Adrenal gland (tissue), 5 donors: ENCODE measurements around the gene GNAT1.

Source experiments
- CTCF ChIP-seq, 6 experiments: fragments of 450-650 bp in 4 of 6; fragments of 200-600 bp in 2 of 6; sonication (generic) in 1 of 6; IDR thresholded peaks; 1 replicate in 5 of 6; 2 replicates in 1 of 6; pipeline versions ENCODE4 v1.5.1 to v1.8.0; 2016 to 2021; ENCODE audit warnings: antibody characterized with exemption in 6 of 6, mild to moderate bottlenecking in 2 of 6, moderate library complexity in 1 of 6
- POLR2A ChIP-seq, 2 donors: fragments of 450-650 bp; IDR thresholded peaks; one replicate each; pipeline ENCODE4 v1.6.1; 2017; ENCODE audit warnings: antibody characterized with exemption in 2 of 2, mild to moderate bottlenecking in 2 of 2, moderate library complexity in 1 of 2
- donor health status: DM: no; HTN: no; CAD: no.

GRCh38 chr3:50237133-50237651 is 45.8 kb downstream of the GNAT1 start:
- no peak for TF ChIP-seq CTCF (IDR thresholded peaks at IDR 0.05)
- TF ChIP-seq POLR2A (IDR thresholded peaks at IDR 0.05): no peak
